IPS DF 6.9 (cell line): ENCODE results near the gene EFNA4.

Experiments used
- DNase-seq: peaks from one replicate; pipeline ENCODE4 v3.0.0-alpha.2; 2013; ENCODE audit warnings: low read depth, low spot score
- H3K27ac ChIP-seq: one replicate; pipeline ENCODE4 v1.5.1; 2013; ENCODE audit warnings: low read length, control low read depth
- H3K27me3 ChIP-seq: 2 replicates; pipeline ENCODE4 v1.6.1; 2013; ENCODE audit warnings: mild to moderate bottlenecking, low read length; ENCODE audit not compliant: control insufficient read depth, insufficient read depth
- H3K36me3 ChIP-seq: 2 replicates; pipeline ENCODE4 v1.6.1; 2013; ENCODE audit warnings: low read length; ENCODE audit not compliant: control insufficient read depth, insufficient read depth
- H3K4me1 ChIP-seq: 2 replicates; pipeline ENCODE4 v1.6.1; 2013; ENCODE audit warnings: low read length; ENCODE audit not compliant: control insufficient read depth, insufficient read depth
- H3K4me3 ChIP-seq: 2 replicates; pipeline ENCODE4 v1.5.1; 2013; ENCODE audit warnings: mild to moderate bottlenecking, low read length
- H3K9me3 ChIP-seq: 2 replicates; pipeline ENCODE4 v1.6.1; 2013; ENCODE audit warnings: low read length, inconsistent platforms; ENCODE audit not compliant: control insufficient read depth, insufficient read depth
- WGBS: extraction: QIAGEN DNeasy Blood & Tissue Kit; methylation state at CpG from one replicate; pipeline ENCODE4 v1.1.7; 2013; ENCODE audit warnings: mixed read lengths, missing lambda C conversion rate; ENCODE audit not compliant: insufficient read length, insufficient coverage; 5-methylcytosine and 5-hydroxymethylcytosine counted together

Gene EFNA4

GRCh38 chr1:155033524-155033923 is 30.0 kb upstream of the EFNA4 start, which contains the start of the genes DCST1 and DCST2:
Gene DCST1, plus strand, starts transcription at chr1:155033824. Its CDS starts 213 bp downstream, at chr1:155034037.
Gene DCST2, minus strand, starts transcription at chr1:155033781. Its CDS starts 80 bp downstream, at chr1:155033701.
- H3K9me3 ChIP-seq, result no peaks in the 10 kb centered on the region
- DNase-seq, result no peak
- H3K27me3 ChIP-seq, result no peaks in the 10 kb centered on the region
- no peaks in the 10 kb centered on the region; the same call in 1 of the 2 replicates for H3K4me1 ChIP-seq
- no peak within 1 kb of the TSS for H3K4me3 ChIP-seq
- H3K27ac ChIP-seq, result no peak within 1 kb of the TSS
- no CpG with 5 or more reads among the region's 9 CpGs for WGBS
- H3K36me3 ChIP-seq, result no peaks in the 10 kb centered on the region

GRCh38 chr1:155034318-155035208 is 29.0 kb upstream of the EFNA4 start:
- Histone ChIP-seq H3K9me3 (no peaks in the 10 kb centered on the region), H3K36me3 (no peaks in the 10 kb centered on the region), H3K4me1 (no peaks in the 10 kb centered on the region; the same call in 1 of the 2 replicates), H3K27ac (no peak overlapping the region), H3K27me3 (no peaks in the 10 kb centered on the region), H3K4me3 (no peak overlapping the region)
- DNase-seq, result no peak
- no CpG with 5 or more reads among the region's 20 CpGs for WGBS

- DNase-seq, result no peak
- Histone ChIP-seq H3K9me3 (no peaks in the 10 kb centered on the region), H3K4me3 (no peak overlapping the region), H3K27me3 (no peaks in the 10 kb centered on the region), H3K27ac (no peak overlapping the region), H3K36me3 (no peaks in the 10 kb centered on the region), H3K4me1 (no peaks in the 10 kb centered on the region; the same call in 1 of the 2 replicates)
- WGBS, result no CpG with 5 or more reads among the region's 2 CpGs
Measured at GRCh38 chr1:155035936-155036335, 27.6 kb upstream of the EFNA4 start.

GRCh38 chr1:155037043-155037442 is 26.5 kb upstream of the EFNA4 start:
- DNase-seq, result no peak
- Histone ChIP-seq H3K36me3 (no peaks in the 10 kb centered on the region), H3K9me3 (no peaks in the 10 kb centered on the region), H3K27me3 (no peaks in the 10 kb centered on the region), H3K27ac (no peak overlapping the region), H3K4me1 (no peaks in the 10 kb centered on the region; the same call in 1 of the 2 replicates), H3K4me3 (no peak overlapping the region)
- WGBS, result no CpG with 5 or more reads among the region's 3 CpGs

DNA sequence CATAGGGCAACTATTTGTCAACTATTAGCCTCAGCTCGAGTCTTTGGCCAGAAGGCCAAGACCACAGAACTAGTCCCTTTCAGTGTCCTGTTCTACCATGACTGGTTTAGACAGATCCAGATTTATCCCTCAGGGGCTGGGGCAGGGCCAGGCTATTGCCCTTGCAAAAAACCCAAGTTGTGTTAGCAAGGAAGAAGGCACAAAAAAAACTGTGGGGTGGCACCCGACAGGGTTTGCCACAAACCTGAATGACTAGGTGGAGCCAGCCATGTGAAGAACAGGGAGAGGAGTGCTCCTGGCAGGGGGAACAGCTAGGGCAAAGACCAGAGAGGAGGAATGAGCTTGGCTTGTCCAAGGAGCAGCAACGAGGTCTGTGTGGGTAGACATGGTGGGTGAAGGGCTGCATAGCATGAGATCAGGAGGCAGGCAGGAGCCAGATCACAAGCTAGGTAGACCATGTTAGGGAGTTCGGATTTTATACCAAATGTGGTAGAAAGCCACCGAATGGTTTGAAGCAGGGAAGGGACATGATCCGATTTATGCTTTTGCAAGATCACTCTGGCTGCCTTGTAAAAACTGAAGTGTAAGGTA is 25.6 kb upstream of the EFNA4 start:
- no peak for DNase-seq
- WGBS, result no CpG with 5 or more reads among the region's 6 CpGs
- Histone ChIP-seq H3K27ac (no peak overlapping the region), H3K4me3 (no peak overlapping the region), H3K27me3 (no peaks in the 10 kb centered on the region), H3K4me1 (no peaks in the 10 kb centered on the region; the same call in 1 of the 2 replicates), H3K9me3 (no peaks in the 10 kb centered on the region), H3K36me3 (no peaks in the 10 kb centered on the region)

DNA sequence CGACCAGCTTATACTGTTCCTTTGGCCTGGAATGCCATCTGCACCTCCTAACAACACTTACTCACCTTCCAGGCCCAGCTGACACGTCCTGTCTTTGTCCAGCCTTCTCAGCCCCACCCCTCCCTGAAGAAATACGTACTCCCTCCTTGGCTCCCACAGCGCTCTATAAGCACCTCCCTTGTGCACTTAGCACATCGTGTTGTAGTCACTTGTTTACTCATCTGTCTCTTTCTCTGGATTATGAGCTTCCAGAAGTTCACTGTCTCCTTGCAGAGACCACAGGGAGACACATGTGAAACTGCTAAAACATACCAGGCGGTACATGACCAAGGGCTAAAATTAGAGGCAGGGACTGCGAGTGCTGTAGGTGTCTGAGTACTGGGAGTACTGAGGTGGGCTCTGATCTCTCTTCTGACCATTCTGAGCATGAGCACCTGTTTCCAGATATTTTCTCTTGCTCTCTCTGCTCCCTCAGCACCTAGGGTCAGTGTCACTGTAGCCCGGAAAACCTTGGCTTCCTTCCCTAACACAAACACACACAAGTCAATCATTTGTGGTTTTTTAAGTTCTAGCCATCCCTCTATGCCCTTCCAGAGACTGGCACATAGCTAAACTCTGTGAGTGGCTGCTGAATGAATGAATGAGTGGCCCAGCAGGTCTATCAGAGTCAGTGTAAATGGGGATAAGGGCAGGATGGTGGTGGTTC is 24.8 kb upstream of the EFNA4 start:
- Histone ChIP-seq H3K27me3 (no peaks in the 10 kb centered on the region), H3K4me1 (no peaks in the 10 kb centered on the region; the same call in 1 of the 2 replicates), H3K4me3 (no peak overlapping the region), H3K27ac (no peak overlapping the region), H3K9me3 (no peaks in the 10 kb centered on the region), H3K36me3 (no peaks in the 10 kb centered on the region)
- no peak for DNase-seq
- WGBS, result no CpG with 5 or more reads among the region's 8 CpGs

DNA sequence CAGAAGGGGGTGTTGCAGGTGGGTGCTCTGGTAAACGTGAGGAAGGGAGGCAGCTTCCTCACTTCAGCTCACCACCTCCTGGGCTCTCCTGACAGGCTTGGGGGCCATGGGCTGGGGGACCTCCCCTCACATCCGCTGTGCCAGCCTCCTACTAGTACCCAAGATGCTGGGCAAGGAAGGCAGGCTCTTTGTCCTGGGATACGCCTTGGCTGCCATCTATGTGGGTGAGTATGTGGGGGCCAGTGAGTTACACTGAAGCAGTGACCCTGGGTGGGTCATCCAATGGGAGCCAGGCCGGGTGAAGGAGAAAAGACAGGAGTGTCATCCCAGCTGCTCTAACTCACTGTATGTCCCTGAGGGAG is 24.3 kb upstream of the EFNA4 start:
- no peak overlapping the region for H3K4me3 ChIP-seq
- WGBS, result no CpG with 5 or more reads among the region's 4 CpGs
- H3K27me3 ChIP-seq, result no peaks in the 10 kb centered on the region
- no peaks in the 10 kb centered on the region for H3K9me3 ChIP-seq
- H3K27ac ChIP-seq, result no peak overlapping the region
- H3K36me3 ChIP-seq, result no peaks in the 10 kb centered on the region
- no peaks in the 10 kb centered on the region; the same call in 1 of the 2 replicates for H3K4me1 ChIP-seq
- DNase-seq, result no peak

- no CpG with 5 or more reads among the region's 14 CpGs for WGBS
- Histone ChIP-seq H3K27me3 (no peaks in the 10 kb centered on the region), H3K27ac (no peak overlapping the region)
Measured at GRCh38 chr1:155040358-155041093, 23.0 kb upstream of the EFNA4 start.

GRCh38 chr1:155042789-155043188 is 20.8 kb upstream of the EFNA4 start:
- no CpG with 5 or more reads among the region's 5 CpGs for WGBS
- Histone ChIP-seq H3K4me1 (peaks cover 3% of the 10 kb centered on the region), H3K27ac (no peak overlapping the region), H3K9me3 (no peaks in the 10 kb centered on the region), H3K27me3 (no peaks in the 10 kb centered on the region), H3K36me3 (no peaks in the 10 kb centered on the region), H3K4me3 (no peak overlapping the region)
- DNase-seq, result no peak

More at GRCh38 chr1:155040358-155041093, 23.0 kb upstream of the EFNA4 start:
- no peak for DNase-seq
- H3K4me3 ChIP-seq, result no peak overlapping the region
- peaks cover 3% of the 10 kb centered on the region for H3K4me1 ChIP-seq
- no peaks in the 10 kb centered on the region for H3K9me3 ChIP-seq
- H3K36me3 ChIP-seq, result no peaks in the 10 kb centered on the region

- H3K36me3 ChIP-seq, result no peaks in the 10 kb centered on the region
- H3K9me3 ChIP-seq, result no peaks in the 10 kb centered on the region
- no peak overlapping the region for H3K4me3 ChIP-seq
- H3K4me1 ChIP-seq, result peaks cover 3% of the 10 kb centered on the region
- DNase-seq, result no peak
- no peak overlapping the region for H3K27ac ChIP-seq
- WGBS, result no CpG with 5 or more reads among the region's 12 CpGs
- H3K27me3 ChIP-seq, result no peaks in the 10 kb centered on the region
Measured at GRCh38 chr1:155043301-155043702, 20.2 kb upstream of the EFNA4 start.
